ENCODE data around the gene WDR45. TPM values are rescaled to one million over a fixed set of nuclear protein-coding genes. Genes with fewer than 3 reads are reported as not detected.
"Not testable (repeated sequence)": the region's sequence is repeated elsewhere in the genome, so short reads cannot be mapped to it uniquely, and the experiment has no call there.

Gene WDR45
- polyA plus RNA-seq, result 58.3 TPM

GRCh38 chrX:49079489-49080428 is at the start of gene WDR45:
Gene WDR45 (minus strand): TSS chrX:49079887. CDS start chrX:49078095, 1,792 bp downstream.
- peak within 1 kb of the TSS; percentile 87 to 98 (median 93) for H3K4me3 Mint-ChIP-seq
- no peaks in the 10 kb centered on the region for H3K36me3 Mint-ChIP-seq
- peak within 1 kb of the TSS; percentile 88 to 98 (median 97) for H3K27ac Mint-ChIP-seq
- H3K27me3 Mint-ChIP-seq, result no peaks in the 10 kb centered on the region
- H3K9me3 Mint-ChIP-seq, result no peaks in the 10 kb centered on the region
- peaks cover 0 to 6% (median 5%) of the 10 kb centered on the region in 3 donors for H3K4me1 Mint-ChIP-seq

GRCh38 chrX:49129427-49129826 is 49.7 kb upstream of the WDR45 start:
- Mint-ChIP-seq H3K4me3 (peak overlapping the region in 1 of 4 donors; percentile 15), H3K4me1 (peaks cover 0 to 2% (median 2%) of the 10 kb centered on the region in 3 donors), H3K9me3 (peaks cover 0 to 3% (median 0%) of the 10 kb centered on the region in 3 donors), H3K27me3 (no peaks in the 10 kb centered on the region), H3K36me3 (peaks cover 2% of the 10 kb centered on the region), H3K27ac (no peak overlapping the region)

- not testable (repeated sequence) for H3K9me3 Mint-ChIP-seq, H3K27ac Mint-ChIP-seq, H3K4me3 Mint-ChIP-seq, H3K36me3 Mint-ChIP-seq, H3K27me3 Mint-ChIP-seq, H3K4me1 Mint-ChIP-seq
Measured at GRCh38 chrX:49127742-49128258, 48.1 kb upstream of the WDR45 start.

GRCh38 chrX:49122499-49122898 is 42.8 kb upstream of the WDR45 start:
- no peaks in the 10 kb centered on the region for H3K9me3 Mint-ChIP-seq
- H3K4me1 Mint-ChIP-seq, result peaks cover 7 to 11% (median 11%) of the 10 kb centered on the region in 3 donors
- H3K36me3 Mint-ChIP-seq, result peaks cover 5% of the 10 kb centered on the region
- H3K27me3 Mint-ChIP-seq, result no peaks in the 10 kb centered on the region
- H3K4me3 Mint-ChIP-seq, result peak overlapping the region; percentile 94 to 97 (median 96)
- peak overlapping the region in 1 of 3 donors; percentile 16 for H3K27ac Mint-ChIP-seq

GRCh38 chrX:49120091-49120490 is 40.4 kb upstream of the WDR45 start:
- peaks cover 5% of the 10 kb centered on the region for H3K36me3 Mint-ChIP-seq
- H3K4me3 Mint-ChIP-seq, result peak overlapping the region in 1 of 4 donors; percentile 48
- H3K27ac Mint-ChIP-seq, result peak overlapping the region in 1 of 3 donors; percentile 10
- peaks cover 7 to 13% (median 11%) of the 10 kb centered on the region in 3 donors for H3K4me1 Mint-ChIP-seq
- no peaks in the 10 kb centered on the region for H3K9me3 Mint-ChIP-seq
- H3K27me3 Mint-ChIP-seq, result no peaks in the 10 kb centered on the region

GRCh38 chrX:49117581-49117980 is 37.9 kb upstream of the WDR45 start:
- peak overlapping the region in 1 of 3 donors; percentile 16 for H3K27ac Mint-ChIP-seq
- H3K9me3 Mint-ChIP-seq, result no peaks in the 10 kb centered on the region
- H3K4me1 Mint-ChIP-seq, result peaks cover 0 to 4% (median 3%) of the 10 kb centered on the region in 3 donors
- peak overlapping the region in 1 of 4 donors; percentile 77 for H3K4me3 Mint-ChIP-seq
- H3K36me3 Mint-ChIP-seq, result peaks cover 5% of the 10 kb centered on the region
- H3K27me3 Mint-ChIP-seq, result no peaks in the 10 kb centered on the region

- Mint-ChIP-seq H3K27ac (no peak overlapping the region), H3K4me3 (peak overlapping the region in 1 of 4 donors; percentile 24), H3K27me3 (no peaks in the 10 kb centered on the region), H3K36me3 (peaks cover 3% of the 10 kb centered on the region), H3K4me1 (peaks cover 0 to 4% (median 3%) of the 10 kb centered on the region in 3 donors), H3K9me3 (no peaks in the 10 kb centered on the region)
Measured at GRCh38 chrX:49116716-49117115, 37.0 kb upstream of the WDR45 start.

GRCh38 chrX:49116076-49116475 is 36.4 kb upstream of the WDR45 start:
- H3K4me1 Mint-ChIP-seq, result peaks cover 0 to 4% (median 2%) of the 10 kb centered on the region in 3 donors
- peaks cover 3% of the 10 kb centered on the region for H3K36me3 Mint-ChIP-seq
- peak overlapping the region in 1 of 3 donors; percentile 8 for H3K27ac Mint-ChIP-seq
- H3K4me3 Mint-ChIP-seq, result peak overlapping the region in 1 of 4 donors; percentile 18
- H3K9me3 Mint-ChIP-seq, result no peaks in the 10 kb centered on the region
- no peaks in the 10 kb centered on the region for H3K27me3 Mint-ChIP-seq

GRCh38 chrX:49111791-49112190 is 32.1 kb upstream of the WDR45 start:
- no peaks in the 10 kb centered on the region for H3K27me3 Mint-ChIP-seq
- no peak overlapping the region for H3K4me3 Mint-ChIP-seq
- no peaks in the 10 kb centered on the region for H3K9me3 Mint-ChIP-seq
- H3K36me3 Mint-ChIP-seq, result no peaks in the 10 kb centered on the region
- peaks cover 0 to 2% (median 0%) of the 10 kb centered on the region in 3 donors for H3K4me1 Mint-ChIP-seq
- no peak overlapping the region for H3K27ac Mint-ChIP-seq

- Mint-ChIP-seq H3K27ac (no peak overlapping the region), H3K9me3 (no peaks in the 10 kb centered on the region), H3K4me1 (peaks cover 0 to 3% (median 0%) of the 10 kb centered on the region in 3 donors), H3K36me3 (no peaks in the 10 kb centered on the region), H3K27me3 (no peaks in the 10 kb centered on the region), H3K4me3 (peak overlapping the region in 1 of 4 donors; percentile 65)
Measured at GRCh38 chrX:49110417-49110816, 30.7 kb upstream of the WDR45 start.

- Mint-ChIP-seq H3K4me1 (peaks cover 0 to 3% (median 0%) of the 10 kb centered on the region in 3 donors), H3K27ac (peak overlapping the region in 1 of 3 donors; percentile 19), H3K36me3 (no peaks in the 10 kb centered on the region), H3K9me3 (no peaks in the 10 kb centered on the region), H3K4me3 (no peak overlapping the region), H3K27me3 (no peaks in the 10 kb centered on the region)
Measured at GRCh38 chrX:49108641-49109040, 29.0 kb upstream of the WDR45 start.

GRCh38 chrX:49106930-49107329 is 27.2 kb upstream of the WDR45 start:
- H3K4me3 Mint-ChIP-seq, result no peak overlapping the region
- no peaks in the 10 kb centered on the region for H3K9me3 Mint-ChIP-seq
- H3K27ac Mint-ChIP-seq, result peak overlapping the region in 1 of 3 donors; percentile 14
- H3K4me1 Mint-ChIP-seq, result peaks cover 0 to 3% (median 0%) of the 10 kb centered on the region in 3 donors
- H3K27me3 Mint-ChIP-seq, result no peaks in the 10 kb centered on the region
- H3K36me3 Mint-ChIP-seq, result no peaks in the 10 kb centered on the region

- peaks cover 0 to 6% (median 1%) of the 10 kb centered on the region in 3 donors for H3K4me1 Mint-ChIP-seq
- peak overlapping the region in 1 of 3 donors; percentile 14 for H3K27ac Mint-ChIP-seq
- H3K4me3 Mint-ChIP-seq, result no peak overlapping the region
- no peaks in the 10 kb centered on the region for H3K27me3 Mint-ChIP-seq
- H3K9me3 Mint-ChIP-seq, result no peaks in the 10 kb centered on the region
- no peaks in the 10 kb centered on the region for H3K36me3 Mint-ChIP-seq
Measured at GRCh38 chrX:49106296-49106695, 26.6 kb upstream of the WDR45 start.

- Mint-ChIP-seq H3K4me1 (peaks cover 0 to 10% (median 4%) of the 10 kb centered on the region in 3 donors), H3K27ac (no peak overlapping the region), H3K36me3 (no peaks in the 10 kb centered on the region), H3K4me3 (no peak overlapping the region), H3K9me3 (no peaks in the 10 kb centered on the region), H3K27me3 (no peaks in the 10 kb centered on the region)
Measured at GRCh38 chrX:49103637-49104036, 23.9 kb upstream of the WDR45 start.

GRCh38 chrX:49102190-49102589 is 22.5 kb upstream of the WDR45 start:
- no peaks in the 10 kb centered on the region for H3K9me3 Mint-ChIP-seq
- no peaks in the 10 kb centered on the region for H3K27me3 Mint-ChIP-seq
- peak overlapping the region in 3 of 4 donors; percentile 12 to 69 (median 45) for H3K4me3 Mint-ChIP-seq
- H3K36me3 Mint-ChIP-seq, result no peaks in the 10 kb centered on the region
- peaks cover 0 to 10% (median 4%) of the 10 kb centered on the region in 3 donors for H3K4me1 Mint-ChIP-seq
- H3K27ac Mint-ChIP-seq, result peak overlapping the region in 2 of 3 donors; percentile 48 to 89

Data from IgD-negative memory B cell (primary cell).